CD14-positive monocyte (primary cell): ENCODE measurements around the gene GLTPD2. TPM values are rescaled to one million over a fixed set of nuclear protein-coding genes. Genes with fewer than 3 reads are reported as not detected.

ENCODE experiments used
- DNase-seq, 3 donors: peaks; one replicate each; pipeline ENCODE4 v3.0.0-alpha.2; 2011 to 2022
- H2AFZ ChIP-seq: 2 replicates; pipeline ENCODE4 v1.6.0; 2012; ENCODE audit warnings: mild to moderate bottlenecking, low read depth, low read length, inconsistent platforms; ENCODE audit not compliant: insufficient read depth, poor library complexity, severe bottlenecking
- H3K27ac ChIP-seq, 2 donors: 1 replicate in 1 of 2; 2 replicates in 1 of 2; pipeline ENCODE4 v1.5.1; 2012 to 2013; ENCODE audit warnings: low read length in 2 of 2, control low read depth in 1 of 2, inconsistent platforms in 1 of 2, low read depth in 1 of 2, mild to moderate bottlenecking in 1 of 2
- H3K27me3 ChIP-seq, 2 donors: one replicate each; pipeline versions ENCODE4 v1.6.0 to v1.6.1; 2011 to 2013; ENCODE audit warnings: low read length in 2 of 2; ENCODE audit not compliant: control insufficient read depth in 2 of 2, insufficient read depth in 2 of 2
- H3K36me3 ChIP-seq, 2 donors: replicated peaks in 1 of 2; 1 replicate in 1 of 2; 2 replicates in 1 of 2; pipeline versions ENCODE4 v1.5.1 to v1.6.1; 2012 to 2013; ENCODE audit warnings: low read length in 2 of 2, control low read depth in 1 of 2, inconsistent platforms in 1 of 2, mild to moderate bottlenecking in 1 of 2; ENCODE audit not compliant: insufficient read depth in 2 of 2, control insufficient read depth in 1 of 2
- H3K4me1 ChIP-seq, 2 donors: 1 replicate in 1 of 2; 2 replicates in 1 of 2; pipeline versions ENCODE4 v1.5.1 to v1.6.1; 2012 to 2013; ENCODE audit warnings: low read length in 2 of 2, control low read depth in 1 of 2, inconsistent platforms in 1 of 2, mild to moderate bottlenecking in 1 of 2, moderate library complexity in 1 of 2; ENCODE audit not compliant: insufficient read depth in 2 of 2, control insufficient read depth in 1 of 2
- H3K4me2 ChIP-seq: replicated peaks from 2 replicates; pipeline ENCODE3; 2012; ENCODE audit warnings: low read length, moderate library complexity, mild to moderate bottlenecking; ENCODE audit not compliant: poor library complexity, severe bottlenecking; ENCODE audit errors: extremely low read depth
- H3K4me3 ChIP-seq, 3 experiments: fragments of 200-600 bp in 1 of 3; sonication (generic) in 1 of 3; replicated peaks in 1 of 3; 1 replicate in 2 of 3; 2 replicates in 1 of 3; pipeline ENCODE4 v1.5.1; 2011 to 2013; ENCODE audit warnings: low read length in 3 of 3, mild to moderate bottlenecking in 3 of 3, control low read depth in 2 of 3, low read depth in 2 of 3, inconsistent platforms in 1 of 3, moderate library complexity in 1 of 3
- H3K79me2 ChIP-seq: 2 replicates; pipeline ENCODE4 v1.6.0; 2012; ENCODE audit warnings: mild to moderate bottlenecking, control low read depth, inconsistent platforms, low read length, moderate library complexity; ENCODE audit not compliant: insufficient read depth
- H3K9ac ChIP-seq: 2 replicates; pipeline ENCODE4 v1.6.0; 2017; ENCODE audit warnings: low read length, mild to moderate bottlenecking; ENCODE audit not compliant: insufficient read depth, poor library complexity, severe bottlenecking
- H3K9me3 ChIP-seq, 2 donors: replicated peaks in 1 of 2; 1 replicate in 1 of 2; 2 replicates in 1 of 2; pipeline versions ENCODE4 v1.5.1 to v1.6.1; 2012 to 2013; ENCODE audit warnings: low read length in 2 of 2, control low read depth in 1 of 2; ENCODE audit not compliant: control insufficient read depth in 1 of 2, insufficient read depth in 1 of 2
- H4K20me1 ChIP-seq: 2 replicates; pipeline ENCODE4 v1.6.0; 2012; ENCODE audit warnings: mild to moderate bottlenecking, low read length, control low read depth, moderate library complexity; ENCODE audit not compliant: insufficient read depth
- H3K27ac Mint-ChIP-seq, 7 donors: one replicate each; pipeline ENCODE4 v1.8.0; 2020; ENCODE audit warnings: mild to moderate bottlenecking in 7 of 7, mixed read lengths in 7 of 7, moderate library complexity in 6 of 7, inconsistent platforms in 2 of 7
- H3K27me3 Mint-ChIP-seq, 3 donors: one replicate each; pipeline ENCODE4 v1.8.0; 2021 to 2022; ENCODE audit warnings: low read depth in 3 of 3, mild to moderate bottlenecking in 3 of 3, mixed read lengths in 3 of 3, moderate library complexity in 3 of 3, inconsistent platforms in 1 of 3
- H3K36me3 Mint-ChIP-seq, 2 donors: one replicate each; pipeline ENCODE4 v1.8.0; 2020; ENCODE audit warnings: mixed read lengths in 2 of 2, inconsistent platforms in 1 of 2, mild to moderate bottlenecking in 1 of 2
- H3K4me1 Mint-ChIP-seq: one replicate; pipeline ENCODE4 v1.8.0; 2020; ENCODE audit warnings: mild to moderate bottlenecking, mixed read lengths
- H3K4me3 Mint-ChIP-seq, 2 donors: one replicate each; pipeline ENCODE4 v1.8.0; 2020; ENCODE audit warnings: mild to moderate bottlenecking in 2 of 2, mixed read lengths in 2 of 2, moderate library complexity in 1 of 2
- H3K9me3 Mint-ChIP-seq, 7 donors: one replicate each; pipeline ENCODE4 v1.8.0; 2020 to 2022; ENCODE audit warnings: mixed read lengths in 7 of 7, mild to moderate bottlenecking in 6 of 7, moderate library complexity in 6 of 7, inconsistent platforms in 2 of 7
- CTCF ChIP-seq: fragments of 200-600 bp; IDR thresholded peaks from one replicate; pipeline ENCODE4 v1.8.0; 2022; ENCODE audit warnings: antibody characterized with exemption, mild to moderate bottlenecking
- WGBS: methylation state at CpG from one replicate; pipeline ENCODE4 v1.1.5; 2013; ENCODE audit warnings: missing lambda C conversion rate; ENCODE audit not compliant: insufficient coverage; 5-methylcytosine and 5-hydroxymethylcytosine counted together
- intact Hi-C, 2 donors: fragments of 100-400 bp; cut with micrococcal nuclease; formaldehyde crosslinking; loops; one replicate each; pipeline versions ENCODE4 v1.15.0 to v1.15.1; 2023
- polyA minus RNA-seq: library from RNA; depleted of rRNA, polyadenylated mRNA; stranded (reverse); fragments of >200 nt; gene quantifications from 2 replicates; pipeline ENCODE4 v1.2.3, GENCODE V29; 2012
- polyA plus RNA-seq, 3 donors: library from polyadenylated mRNA; depleted of rRNA in 1 of 3; unstranded in 2 of 3; stranded (reverse) in 1 of 3; fragments of 300-500 nt in 2 of 3; fragments of >200 nt in 1 of 3; fragmentation: Illumina TruSeq in 2 of 3; gene quantifications; 1 replicate in 2 of 3; 2 replicates in 1 of 3; pipeline ENCODE4 v1.2.3, GENCODE V29; 2012 to 2021
- total RNA-seq, 12 experiments: library from RNA in 1 of 12; stranded (reverse) in 1 of 12; fragments of 120-200 nt in 1 of 12; gene quantifications; one replicate each; pipeline ENCODE4 v1.2.4 and lab custom pipeline; 2013 to 2026; ENCODE audit warnings: mixed read lengths in 6 of 12, inconsistent platforms in 1 of 12

The GLTPD2 gene
- 0.27 TPM for total RNA-seq (2013)
- 1 to 10 TPM in 2 of 3 donors, under 1 TPM in 1; 0.27 to 2.1 (median 1.5) TPM for polyA plus RNA-seq
- polyA minus RNA-seq: 0.83 and 2.0 TPM in 2 replicates
- total RNA-seq (lab: John Stamatoyannopoulos, UW): 0.08 to 0.47 (median 0.17) reads per million in 11 experiments

- Histone ChIP-seq H3K36me3 (no peaks in the 10 kb centered on the region), H3K27ac (peak within 1 kb of the TSS; percentile 7 to 91), H3K9ac (peak within 1 kb of the TSS; percentile 88), H3K4me2 (peak within 1 kb of the TSS; percentile 79), H3K27me3 (peaks cover 32 to 62% of the 10 kb centered on the region in 2 donors), H3K9me3 (peaks cover 0 to 11% of the 10 kb centered on the region in 2 donors), H3K4me3 (peak within 1 kb of the TSS; percentile 45 to 76 (median 49)), H3K79me2 (no peaks in the 10 kb centered on the region), H4K20me1 (peaks cover 3% of the 10 kb centered on the region), H3K4me1 (peaks cover 40 to 49% of the 10 kb centered on the region in 2 donors), H2AFZ (peak within 1 kb of the TSS; percentile 59)
- Mint-ChIP-seq H3K9me3 (peaks cover 0 to 32% (median 6%) of the 10 kb centered on the region in 7 donors), H3K27me3 (peaks cover 60 to 79% (median 76%) of the 10 kb centered on the region in 3 donors), H3K4me1 (peaks cover 48% of the 10 kb centered on the region), H3K27ac (peak within 1 kb of the TSS; percentile 15 to 84 (median 60)), H3K36me3 (peaks cover 10 to 18% of the 10 kb centered on the region in 2 donors), H3K4me3 (peak within 1 kb of the TSS; percentile 85 to 89)
- no peak for TF ChIP-seq CTCF
- no peak for DNase-seq
- WGBS: 32% methylated on average over 58 of the region's 62 CpGs
- intact Hi-C loops: loop anchor here (2.0 to 5.0 kb wide), 2 partner anchors 20 to 98 kb away; no protein-coding TSS in a partner anchor
These were observed at the start of gene GLTPD2 for GRCh38 chr17:4788807-4789700. Gene GLTPD2 (plus strand): TSS chr17:4788964. CDS start chr17:4789012, 48 bp downstream.
